HEK293T (cell line): ENCODE measurements around the gene KASH5.

ENCODE experiments used
- FOXK2 ChIP-seq: fragments of 450-650 bp; IDR thresholded peaks from 2 replicates; pipeline ENCODE4 v1.6.1; 2016; ENCODE audit warnings: mild to moderate bottlenecking
- HDGF ChIP-seq: fragments of 450-650 bp; IDR thresholded peaks from 2 replicates; pipeline ENCODE4 v1.6.1; 2017; ENCODE audit warnings: antibody characterized with exemption, borderline replicate concordance
- LEF1 ChIP-seq: fragments of 450-650 bp; IDR thresholded peaks from 2 replicates; pipeline ENCODE4 v1.6.1; 2017; ENCODE audit warnings: mild to moderate bottlenecking, borderline replicate concordance
- NFRKB ChIP-seq: fragments of 450-650 bp; IDR thresholded peaks from 2 replicates; pipeline ENCODE4 v1.6.1; 2016; ENCODE audit warnings: mild to moderate bottlenecking, moderate library complexity
- ZNF384 ChIP-seq: fragments of 450-650 bp; IDR thresholded peaks from 2 replicates; pipeline ENCODE4 v1.6.1; 2016

DNA sequence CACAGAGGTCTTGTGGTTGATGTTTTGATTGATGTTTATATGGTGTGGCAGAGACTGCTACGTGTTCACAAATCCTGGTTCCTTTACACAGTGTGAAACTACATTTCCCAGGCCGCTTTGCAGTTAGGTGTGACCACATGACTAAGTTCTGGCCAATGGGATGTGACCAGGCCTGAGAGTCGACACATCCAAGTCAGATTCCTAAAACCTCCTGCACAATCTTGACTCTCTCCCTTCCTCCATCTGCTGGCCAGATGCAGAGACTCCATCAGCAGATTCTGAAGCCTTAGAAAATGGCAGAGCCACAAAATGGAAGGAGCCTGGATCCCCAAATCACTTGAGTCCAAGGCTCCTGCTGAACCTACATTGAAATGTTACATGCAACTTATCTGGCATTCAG lies 40.2 kb upstream of the KASH5 start:
- TF ChIP-seq ZNF384 (no peak), NFRKB (no peak), HDGF (no peak), LEF1 (no peak), FOXK2 (no peak)
